Left hindlimb (tissue), 1 donor: Measurements from ENCODE around the gene PHLDA3.
"Not testable (repeated sequence)": the region's sequence is repeated elsewhere in the genome, so short reads cannot be mapped to it uniquely, and the experiment has no call there.

Source experiments
- DNase-seq: peaks from one replicate; pipeline ENCODE4 v3.0.0-alpha.2; 2018

PHLDA3 gene

GRCh38 chr1:201503397-201504176 is 34.6 kb upstream of the PHLDA3 start:
- peak; percentile 81 for DNase-seq

DNA sequence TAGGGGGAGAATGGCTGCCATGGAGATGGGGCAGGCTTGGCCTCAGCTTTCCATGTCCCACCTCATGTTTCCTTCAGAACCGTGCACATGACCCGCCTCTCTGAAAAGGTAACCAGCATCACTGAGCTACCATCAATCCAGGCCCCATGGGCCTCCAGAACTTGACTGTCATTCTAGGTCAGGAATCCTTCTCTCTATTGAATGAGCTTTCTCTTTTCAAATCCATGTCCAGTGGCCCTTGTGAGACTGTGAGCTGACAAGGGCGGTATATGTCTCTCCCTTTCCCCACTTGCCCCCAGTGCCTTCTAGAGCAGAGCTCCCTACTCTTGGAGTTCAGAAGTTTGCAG is 33.5 kb upstream of the PHLDA3 start:
- DNase-seq, result no peak

- DNase-seq, result no peak
These were observed 33.0 kb upstream of the PHLDA3 start for GRCh38 chr1:201501812-201502510.

GRCh38 chr1:201501144-201501543 is 32.2 kb upstream of the PHLDA3 start:
- DNase-seq, result no peak

DNA sequence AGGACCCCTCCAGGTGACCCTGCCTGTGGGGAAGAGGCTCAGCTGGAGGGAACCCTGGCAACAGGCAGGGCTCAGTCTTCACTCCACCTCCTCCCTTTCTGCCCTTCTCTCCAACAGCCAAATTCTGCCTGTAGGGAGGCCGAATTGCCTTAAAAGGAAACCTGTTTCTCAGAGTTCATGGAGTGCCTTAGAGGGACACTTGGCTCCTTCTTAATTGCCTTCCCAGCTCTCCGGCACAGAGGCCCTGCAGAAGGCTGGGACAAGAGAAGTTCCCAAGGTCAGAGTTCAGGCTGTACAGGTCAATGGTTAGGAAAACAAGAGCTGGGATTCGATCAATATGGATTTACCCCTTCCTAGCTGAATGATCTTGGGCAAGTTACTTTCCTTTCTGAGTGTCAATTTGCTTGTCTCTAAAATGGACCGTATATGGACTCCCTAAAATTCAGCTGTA is 31.7 kb upstream of the PHLDA3 start:
- DNase-seq, result no peak

- DNase-seq, result no peak
These were observed 31.0 kb upstream of the PHLDA3 start for GRCh38 chr1:201499795-201500669.

DNA sequence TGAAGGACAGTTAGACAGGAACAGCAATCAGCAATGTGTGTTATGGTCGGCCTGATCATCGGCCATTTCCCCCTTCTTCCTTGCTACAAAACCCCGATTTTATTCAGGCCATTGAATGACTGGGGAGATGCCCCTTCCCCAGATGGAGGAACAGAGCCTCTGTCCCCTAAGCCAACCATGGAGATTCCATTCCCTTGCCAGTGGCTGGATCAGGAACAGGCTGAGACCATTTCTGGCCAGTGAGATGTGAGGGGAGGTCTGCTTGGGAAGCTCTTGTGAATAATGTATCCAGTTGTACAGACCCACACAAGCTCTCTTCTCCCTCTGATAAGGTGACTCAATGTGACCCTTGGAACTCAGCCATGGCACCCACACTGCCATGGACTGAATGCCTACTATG is 30.2 kb upstream of the PHLDA3 start:
- no peak for DNase-seq

DNA sequence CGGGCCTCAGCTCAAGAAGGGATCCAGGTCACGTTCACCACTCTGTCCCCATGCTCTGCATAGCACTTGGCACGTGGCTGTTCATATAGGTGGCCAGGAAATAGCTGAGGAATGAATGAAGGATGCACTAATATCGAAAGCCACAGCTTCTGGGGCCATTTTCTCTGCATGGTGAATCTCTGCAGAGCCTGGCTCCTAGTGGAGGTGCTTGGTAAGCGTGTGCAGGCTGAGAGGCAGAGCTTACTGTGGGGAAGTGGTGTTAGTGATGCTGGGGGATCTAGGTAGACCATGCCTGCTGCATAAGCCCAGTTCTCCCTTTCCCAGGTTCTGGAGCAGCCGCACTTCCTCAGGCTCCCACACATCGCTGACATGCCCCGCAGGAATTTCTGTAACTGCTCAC is 29.6 kb upstream of the PHLDA3 start:
- no peak for DNase-seq

DNA sequence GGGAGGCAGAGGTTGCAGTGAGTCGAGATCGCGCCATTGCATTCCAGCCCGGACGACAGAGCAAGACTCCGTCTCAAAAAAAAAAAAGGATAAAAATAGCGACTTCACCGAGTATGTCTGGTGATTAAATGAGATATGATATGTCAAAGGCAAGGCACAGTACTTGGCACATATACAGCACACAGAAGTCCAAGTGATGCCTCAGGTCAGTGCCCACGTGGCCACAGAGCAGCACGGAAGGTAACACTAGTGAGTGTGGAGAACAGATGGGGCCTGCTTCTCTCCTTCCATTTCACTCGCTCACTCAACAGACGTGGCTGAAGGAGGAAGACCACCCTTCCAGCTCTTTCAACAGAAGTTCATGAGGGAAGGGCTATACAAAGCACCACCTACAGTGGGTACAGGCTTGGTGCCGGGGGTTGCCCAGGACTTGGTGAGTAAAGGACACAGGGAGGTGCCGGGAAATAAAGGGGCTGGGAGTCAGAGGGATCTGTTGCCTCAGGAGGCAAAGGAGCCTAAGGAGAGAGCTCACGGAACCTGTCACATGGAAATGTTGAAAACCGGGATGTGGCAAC is 29.0 kb upstream of the PHLDA3 start:
- no peak for DNase-seq

DNA sequence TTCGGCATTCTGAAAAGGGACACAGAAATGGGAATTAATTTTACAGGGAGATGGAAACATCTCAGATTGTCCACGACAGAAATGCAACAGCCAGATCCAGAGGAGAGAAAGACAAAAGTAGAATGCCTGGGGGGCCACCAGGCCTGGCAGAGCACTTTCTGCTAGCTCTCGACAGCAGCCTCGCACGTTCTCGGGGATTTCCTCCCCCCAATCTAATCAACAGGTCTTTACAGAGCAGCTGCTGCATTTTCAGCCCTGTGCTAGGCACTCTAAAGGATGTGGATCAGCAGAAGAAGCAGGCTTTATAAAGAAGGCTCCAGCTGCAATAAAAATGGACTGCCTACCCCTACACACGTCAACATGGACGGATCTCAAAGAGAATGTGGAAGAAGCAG is 27.3 kb upstream of the PHLDA3 start:
- no peak for DNase-seq

GRCh38 chr1:201495551-201496295 is 26.7 kb upstream of the PHLDA3 start:
- DNase-seq, result peak; percentile 81

- no peak for DNase-seq
These were observed 25.0 kb upstream of the PHLDA3 start for GRCh38 chr1:201493757-201494617.

DNA sequence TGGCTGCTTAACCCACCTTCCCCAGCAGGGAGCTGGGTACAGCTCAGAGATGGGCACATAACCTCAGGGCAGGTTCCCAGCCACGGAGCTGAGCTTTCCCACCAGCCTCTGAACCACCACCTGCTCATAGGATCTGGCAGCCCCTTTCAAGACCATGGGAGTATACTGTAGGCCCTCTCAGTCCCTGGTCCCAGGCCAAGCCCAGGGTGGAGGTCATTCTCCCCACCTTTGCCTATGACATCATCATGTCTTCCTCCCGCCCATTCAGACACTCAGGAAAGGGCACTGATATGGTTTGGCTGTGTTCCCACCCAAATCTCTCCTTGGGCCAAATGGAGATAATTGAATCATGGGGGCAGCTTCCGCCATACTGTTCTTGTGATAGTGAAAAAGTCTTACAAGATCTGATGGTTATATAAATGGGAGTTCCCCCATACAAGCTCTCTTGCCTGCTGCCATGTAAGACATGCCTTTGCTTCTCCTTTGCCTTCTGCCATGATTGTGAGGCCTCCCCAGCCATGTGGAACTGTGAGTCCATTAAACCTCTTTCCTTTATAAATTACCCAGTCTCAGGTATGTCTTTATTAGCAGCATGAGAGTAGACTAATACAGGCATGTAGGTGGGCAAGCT is 24.2 kb upstream of the PHLDA3 start:
- not testable (repeated sequence) for DNase-seq

DNA sequence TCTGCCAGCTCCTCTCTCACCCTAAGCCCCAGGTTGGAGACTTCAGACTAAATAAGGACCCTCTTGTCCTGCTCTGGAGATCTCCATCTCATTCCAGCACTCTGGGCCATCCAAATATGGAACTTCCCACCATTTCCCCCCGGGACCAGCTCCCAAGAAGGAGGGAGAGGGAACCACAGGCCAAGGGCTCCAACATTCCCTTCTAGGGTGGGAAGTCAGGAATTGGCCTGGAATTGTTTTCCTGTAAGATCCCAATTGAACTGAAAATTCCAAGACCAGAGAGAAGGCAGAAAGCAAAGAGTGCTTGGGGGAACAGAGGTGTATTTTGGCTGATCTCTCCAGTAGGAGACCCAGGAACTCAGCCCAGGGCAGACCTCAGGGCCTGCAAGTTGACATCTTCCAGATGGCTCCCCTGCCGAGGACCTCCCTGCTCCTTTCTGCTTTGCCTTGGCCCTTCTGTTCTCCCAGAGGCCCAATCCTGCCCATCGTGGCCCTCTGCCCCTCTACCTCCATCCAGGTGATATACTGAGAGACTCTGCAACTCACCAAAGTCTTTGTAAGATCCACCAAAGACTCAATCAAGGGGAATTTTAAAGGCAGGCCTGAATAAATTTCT is 23.0 kb upstream of the PHLDA3 start:
- no peak for DNase-seq

GRCh38 chr1:201490708-201491131 is 21.7 kb upstream of the PHLDA3 start:
- no peak for DNase-seq

DNA sequence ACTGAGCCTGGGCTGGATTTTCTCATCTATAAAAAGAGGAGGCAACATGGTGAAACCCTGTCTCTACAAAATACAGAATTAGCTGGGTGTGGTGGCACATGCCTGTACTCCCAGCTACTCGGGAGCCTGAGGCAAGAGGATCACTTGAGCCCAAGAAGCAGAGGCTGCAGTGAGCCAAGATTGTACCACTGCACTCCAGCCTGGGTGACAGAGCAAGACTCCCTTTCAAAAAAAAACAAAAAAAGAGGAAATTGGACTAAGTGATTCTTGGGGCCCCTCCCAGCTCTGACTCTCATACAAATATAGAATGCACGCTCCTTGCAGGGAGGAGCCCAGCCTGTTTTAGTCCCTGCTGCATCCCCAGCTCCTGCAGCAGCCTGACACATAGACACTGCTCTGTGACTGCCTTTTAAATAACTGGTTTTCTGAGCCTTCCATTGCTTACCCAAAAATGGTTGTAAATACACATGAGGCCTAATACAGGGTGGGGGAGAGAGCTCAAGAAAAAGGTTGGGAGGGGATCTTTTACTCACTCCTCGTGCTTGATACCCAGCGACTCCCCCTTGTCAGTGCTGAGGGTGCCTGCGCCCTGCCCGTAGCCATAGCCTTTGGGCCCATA is 20.8 kb upstream of the PHLDA3 start:
- DNase-seq, result no peak

- no peak for DNase-seq
These were observed 20.0 kb upstream of the PHLDA3 start for GRCh38 chr1:201488830-201489589.

DNA sequence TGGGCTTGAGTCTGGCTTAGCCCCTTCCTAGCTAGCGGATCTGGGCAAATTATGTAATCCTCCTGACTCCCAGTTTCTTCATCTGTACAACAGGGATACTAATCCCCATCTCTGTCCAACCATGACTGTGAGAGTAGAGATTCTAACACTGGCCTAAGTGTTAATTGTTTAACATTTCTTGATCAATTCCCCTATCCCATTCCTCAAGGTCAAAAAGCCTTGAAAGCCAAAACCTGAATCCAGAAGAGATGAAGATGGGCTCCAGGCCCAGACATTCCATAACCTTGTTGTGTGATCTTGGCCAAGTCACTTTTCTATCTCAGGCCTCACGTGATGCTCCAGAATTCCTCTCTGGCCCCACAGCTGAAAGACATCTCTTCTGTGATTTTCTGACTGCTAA is 18.8 kb upstream of the PHLDA3 start:
- DNase-seq, result no peak

DNA sequence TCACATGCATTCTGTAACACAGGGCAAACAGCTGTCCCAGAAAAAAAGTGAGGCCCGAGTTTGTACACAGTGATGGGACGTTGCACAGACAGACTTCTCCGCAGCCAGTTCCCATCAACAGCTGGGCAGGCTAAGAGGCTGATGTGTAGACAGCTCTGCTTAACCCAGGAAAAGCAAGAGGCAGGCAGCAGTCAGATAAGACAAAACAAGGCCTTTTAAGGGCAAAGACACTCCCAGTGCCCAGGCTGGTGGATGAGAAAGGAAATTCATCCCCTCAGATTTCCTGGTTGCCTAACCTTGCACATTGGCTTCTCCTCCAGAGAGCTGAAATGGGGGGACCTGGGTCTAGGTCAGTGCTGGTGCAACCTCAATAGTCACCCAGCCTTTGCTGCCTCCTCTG is 17.2 kb upstream of the PHLDA3 start:
- DNase-seq, result no peak
